GM18508 (cell line): Measurements from ENCODE around the gene WDR72.
"Not testable (repeated sequence)": the region's sequence is repeated elsewhere in the genome, so short reads cannot be mapped to it uniquely, and the experiment has no call there.

Source experiments
- ATAC-seq: cut with Tn5 transposase; IDR thresholded peaks from one replicate; pipeline ENCODE4 v1.9.1; 2021; ENCODE audit warnings: moderate number of reproducible peaks; ENCODE audit not compliant: insufficient read depth, unreplicated experiment

WDR72 gene

DNA sequence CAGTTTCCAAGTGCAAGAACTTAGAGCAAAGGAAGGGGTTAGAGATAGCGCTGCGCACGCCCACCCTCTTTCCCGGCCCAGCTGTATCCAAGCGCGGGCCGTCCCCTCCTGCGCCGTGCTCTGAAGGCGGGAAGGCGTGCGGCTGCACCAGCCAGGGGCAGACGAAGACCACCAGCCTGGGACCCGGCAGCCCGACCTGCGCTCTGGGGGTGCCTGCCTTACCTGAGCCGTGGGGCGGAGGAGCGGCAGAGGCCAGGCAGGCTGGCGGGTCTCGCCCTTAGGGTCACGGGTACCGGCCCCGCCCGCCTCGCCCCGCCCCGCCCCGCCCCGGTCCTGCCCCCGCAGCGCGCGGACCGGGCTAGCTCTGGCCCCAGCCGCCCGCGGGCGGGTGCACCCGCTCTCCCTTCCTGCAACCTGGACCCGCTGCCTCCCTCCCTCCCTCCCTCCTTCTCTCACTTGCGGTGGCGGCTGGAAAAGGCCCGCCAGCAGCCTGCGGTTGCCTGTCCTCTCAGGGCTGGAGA, at the start of gene WDR72:
WDR72 (minus strand) TSS at position 253 of the 521 bp plus-strand sequence. CDS start 26,514 bp downstream, outside the sequence.
- no peak for ATAC-seq

DNA sequence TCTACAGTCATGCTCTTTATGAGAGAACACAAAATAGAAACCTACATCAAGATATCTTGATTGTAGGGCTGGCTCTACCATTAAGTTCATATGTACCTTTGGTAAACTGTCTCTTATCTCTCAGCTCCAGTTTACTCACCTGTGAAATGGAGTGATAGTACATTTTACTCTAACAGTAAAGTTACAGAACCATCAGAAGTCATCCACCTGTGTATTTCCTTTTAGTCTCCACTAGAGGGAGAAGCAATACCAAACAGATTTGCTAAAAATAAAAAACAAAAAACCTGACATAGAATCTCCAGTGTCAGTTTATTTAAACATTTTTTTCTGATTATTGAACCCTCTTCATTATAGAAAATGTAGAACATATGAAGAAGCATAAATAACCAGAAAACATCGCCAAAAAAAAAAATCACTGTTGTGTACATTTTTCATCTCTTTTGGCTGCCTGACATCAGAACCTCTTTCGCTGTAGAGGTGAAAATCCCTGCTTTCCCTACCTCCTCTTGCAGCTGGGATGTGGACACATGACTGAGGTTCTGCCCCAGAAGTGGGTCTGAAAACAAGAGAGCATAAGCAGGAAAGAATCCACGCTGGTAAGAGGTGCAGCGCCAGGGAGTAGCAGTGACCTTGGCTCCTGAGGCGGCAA, 48.7 kb upstream of the WDR72 start:
- no peak for ATAC-seq

DNA sequence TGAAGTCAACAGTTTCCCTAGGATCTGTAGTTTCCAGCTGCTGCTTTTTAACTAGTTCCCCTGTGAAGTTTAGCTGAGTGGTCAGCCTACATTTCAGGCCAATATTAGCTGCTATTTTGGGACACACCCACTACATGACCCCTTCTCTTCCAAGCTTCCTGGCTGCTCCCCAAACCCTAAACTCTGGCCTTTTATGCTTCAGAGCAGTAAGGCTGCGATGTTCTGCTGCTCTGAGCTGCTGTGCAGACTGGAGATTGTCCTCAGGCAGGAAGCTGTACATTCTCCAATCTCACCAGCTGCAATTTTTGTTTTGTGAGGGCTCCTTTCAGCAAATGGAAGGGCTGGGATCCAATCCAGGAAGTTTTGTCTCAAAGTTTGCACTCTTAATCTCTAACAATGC, 48.0 kb upstream of the WDR72 start:
- no peak for ATAC-seq

DNA sequence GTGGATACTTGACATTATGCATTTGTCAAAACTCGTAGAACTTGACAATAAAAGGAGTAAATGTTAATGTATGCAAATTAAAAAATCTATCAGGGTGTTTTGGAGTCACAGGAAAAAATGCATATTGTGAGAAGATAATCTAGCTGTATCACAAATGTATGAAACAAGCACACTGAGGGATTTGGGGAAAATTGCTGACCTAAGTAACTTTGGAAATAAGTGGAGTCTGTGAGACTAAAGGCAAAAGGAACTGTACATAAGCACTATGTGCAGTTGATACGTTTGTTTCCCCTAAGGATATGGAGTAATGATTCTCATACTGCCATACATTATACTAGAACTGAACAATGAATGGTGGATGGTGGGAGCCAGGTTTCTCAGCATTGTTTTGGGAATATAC, 43.2 kb upstream of the WDR72 start:
- ATAC-seq: no peak

DNA sequence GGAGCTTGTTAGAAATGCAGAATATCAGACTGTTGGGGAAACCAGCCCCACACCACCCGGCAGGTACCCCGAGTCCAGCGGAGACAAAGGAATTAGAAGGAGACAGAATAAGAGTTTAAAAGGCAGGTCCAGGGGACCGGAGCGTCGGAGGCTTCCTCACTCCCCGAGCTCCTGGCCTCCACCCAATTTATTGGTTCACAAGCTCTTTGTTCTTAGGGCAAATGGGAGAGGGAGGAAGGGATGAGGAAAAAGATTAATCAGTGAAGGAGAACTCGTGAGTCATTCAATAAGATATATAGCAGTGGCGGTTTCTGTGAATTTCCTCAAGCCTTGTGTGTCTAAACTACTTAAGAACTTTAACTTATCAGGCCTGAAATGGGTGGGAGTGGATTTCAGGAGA, 32.1 kb upstream of the WDR72 start:
- ATAC-seq: no peak

DNA sequence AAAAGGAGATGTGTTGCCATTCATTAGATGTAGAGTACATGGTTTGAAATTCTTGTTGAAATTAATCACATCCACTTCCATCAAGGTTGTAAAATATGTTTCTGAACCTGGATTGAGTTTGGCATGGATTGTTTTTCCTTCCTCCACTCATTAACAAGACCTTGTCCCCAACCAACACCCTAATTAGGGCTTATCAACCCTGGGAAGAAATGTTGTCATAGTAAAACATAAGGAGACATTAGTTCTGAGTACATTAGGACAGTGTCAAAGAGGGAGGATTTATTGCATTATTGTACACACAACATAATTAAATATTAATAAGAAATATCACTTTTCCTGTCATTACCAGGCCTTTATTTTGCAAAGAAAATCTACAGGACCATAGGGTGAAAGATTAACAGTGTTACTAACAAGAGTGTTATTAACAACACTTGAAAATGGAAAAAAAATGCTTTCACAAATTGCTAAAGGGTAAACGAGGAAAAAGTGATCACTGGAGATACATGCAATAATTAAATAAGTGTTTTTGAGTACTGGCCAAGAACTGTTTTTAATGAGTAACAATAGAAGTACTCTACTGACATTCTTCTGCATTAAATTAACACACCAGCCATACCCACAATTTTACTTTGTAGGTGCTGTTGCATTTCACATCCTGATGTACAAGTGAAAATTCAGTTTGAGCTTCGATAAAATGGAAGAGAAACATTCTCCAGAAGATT, 30.4 kb upstream of the WDR72 start:
- ATAC-seq: no peak

DNA sequence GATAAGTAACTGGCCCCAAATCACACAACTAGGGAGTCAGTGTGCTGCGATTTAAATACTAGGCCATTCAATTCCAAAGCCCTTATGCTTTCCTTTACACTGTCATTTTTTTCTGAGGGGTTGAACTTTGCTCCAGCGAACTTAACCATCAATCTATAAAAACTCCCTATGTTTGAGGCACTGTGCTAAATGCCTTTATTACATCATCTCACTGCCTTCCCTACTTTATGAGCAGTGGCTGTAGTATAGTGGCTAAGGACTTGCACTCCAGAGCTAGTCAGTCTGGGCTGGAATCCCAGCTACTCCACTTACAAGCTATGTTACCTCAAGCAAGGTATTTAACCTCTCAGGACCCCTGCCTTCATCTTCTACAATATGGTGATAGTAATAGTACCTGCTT, 26.9 kb upstream of the WDR72 start:
- ATAC-seq: no peak

DNA sequence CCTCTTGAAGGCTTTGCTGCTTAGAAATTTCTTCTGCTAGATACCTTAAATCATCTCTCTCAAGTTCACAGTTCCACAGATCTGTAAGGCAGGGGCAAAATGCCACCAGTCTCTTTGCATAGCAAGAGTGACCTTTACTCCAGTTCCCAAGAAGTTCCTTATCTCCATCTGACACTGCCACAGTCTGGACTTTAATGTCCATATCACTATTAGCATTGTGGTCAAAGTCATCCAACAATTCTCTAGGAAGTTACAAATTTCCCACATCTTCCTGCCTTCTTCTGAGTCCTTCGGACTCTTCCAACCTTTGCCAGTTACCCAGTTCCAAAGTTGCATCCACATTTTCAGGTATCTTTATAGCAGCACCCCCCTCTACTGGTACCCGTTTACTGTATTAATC, 25.8 kb upstream of the WDR72 start:
- ATAC-seq: not testable (repeated sequence)

DNA sequence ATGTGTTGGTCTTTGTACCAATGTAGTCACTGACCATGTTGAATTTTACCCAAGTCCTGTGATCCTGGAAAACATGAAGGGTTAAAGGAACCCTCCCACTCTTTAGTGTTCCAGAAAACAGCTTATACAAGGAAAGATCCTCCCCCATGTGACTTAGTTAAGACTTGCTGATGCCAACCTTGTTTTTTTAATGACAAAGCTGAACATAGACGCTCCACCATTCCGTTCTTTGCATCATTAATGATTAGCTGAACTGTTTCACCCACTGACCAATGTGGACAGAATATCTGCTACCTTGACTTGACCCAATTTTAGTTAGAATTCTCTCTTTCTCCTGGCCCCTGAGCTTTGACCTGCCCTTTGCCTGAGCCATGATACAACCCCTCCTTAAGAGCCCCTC, 3.5 kb upstream of the WDR72 start:
- ATAC-seq: no peak

DNA sequence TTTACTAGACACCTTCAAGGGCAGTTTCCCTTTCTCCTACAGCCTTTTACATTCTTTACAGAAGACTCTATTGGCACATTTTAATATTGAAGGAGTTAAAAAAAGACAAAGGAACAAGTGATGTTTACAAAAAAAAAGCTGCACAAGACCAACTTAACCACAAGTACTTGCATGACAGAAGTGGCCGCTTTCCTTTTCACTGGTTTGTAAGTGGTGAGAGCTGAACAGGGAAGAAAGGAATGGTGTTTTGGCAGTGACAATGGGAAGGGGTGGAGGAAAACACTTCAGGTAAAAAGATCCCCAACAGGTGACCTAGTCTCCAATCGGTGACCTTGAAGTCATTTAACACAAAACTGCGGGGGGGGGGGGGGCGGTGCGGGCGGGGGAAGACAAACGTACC, 1.1 kb downstream of the WDR72 start:
- no peak for ATAC-seq

DNA sequence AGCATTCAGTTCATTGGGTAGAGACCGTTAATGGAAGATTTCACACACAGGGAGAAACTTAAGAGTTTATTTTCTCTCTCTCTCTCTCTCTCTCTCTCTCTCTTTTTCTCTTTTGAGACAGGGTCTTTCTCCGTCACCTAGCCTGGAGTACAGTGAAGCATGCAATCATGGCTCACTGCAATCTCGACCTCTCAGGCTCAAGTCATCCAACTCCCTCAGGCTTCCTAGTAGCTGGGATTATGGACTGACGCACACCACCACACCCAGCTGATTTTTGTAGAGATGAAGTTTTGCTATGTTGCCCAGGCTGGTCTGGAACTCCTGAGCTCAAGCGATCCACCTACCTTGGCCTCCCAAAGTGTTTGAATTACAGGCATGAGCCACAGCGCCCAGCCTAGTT, 1.6 kb downstream of the WDR72 start:
- ATAC-seq: no peak

DNA sequence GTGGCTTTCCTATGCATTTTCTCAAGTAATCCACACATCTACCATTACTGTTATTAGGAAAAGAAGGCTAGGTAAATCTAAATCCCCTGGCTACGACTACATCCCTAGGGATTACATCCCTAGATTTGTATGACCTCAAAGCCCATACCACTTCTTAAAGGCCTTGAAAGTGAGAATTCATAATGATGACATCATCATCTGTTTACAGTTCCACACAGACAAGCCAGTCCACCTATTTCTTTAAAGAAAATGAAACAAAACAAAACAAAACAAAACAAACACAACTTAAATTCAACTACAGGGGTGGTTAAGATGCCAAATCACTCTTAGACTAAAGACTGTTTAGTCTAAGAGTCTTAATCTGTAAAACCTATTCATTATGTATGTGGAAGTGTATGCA, 5.7 kb downstream of the WDR72 start:
- ATAC-seq: no peak

DNA sequence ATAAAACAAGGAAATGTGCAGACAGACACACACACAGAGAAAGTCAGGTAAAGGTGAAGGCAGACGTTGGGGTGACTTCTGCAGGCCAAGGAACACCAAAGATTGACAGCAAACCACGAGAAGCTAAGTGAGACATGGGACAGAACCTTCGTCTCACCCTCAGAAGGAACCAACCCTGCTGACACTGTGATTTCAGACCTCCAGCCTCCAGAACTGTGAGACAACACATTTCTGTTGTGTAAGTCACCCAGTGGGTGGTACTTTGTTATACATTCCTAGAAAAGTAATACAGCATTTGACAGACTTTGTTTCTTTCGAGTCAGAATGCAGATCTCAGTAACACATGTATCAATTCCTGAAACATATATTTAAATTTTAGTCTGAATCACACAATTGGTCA, 7.1 kb downstream of the WDR72 start:
- ATAC-seq: no peak

DNA sequence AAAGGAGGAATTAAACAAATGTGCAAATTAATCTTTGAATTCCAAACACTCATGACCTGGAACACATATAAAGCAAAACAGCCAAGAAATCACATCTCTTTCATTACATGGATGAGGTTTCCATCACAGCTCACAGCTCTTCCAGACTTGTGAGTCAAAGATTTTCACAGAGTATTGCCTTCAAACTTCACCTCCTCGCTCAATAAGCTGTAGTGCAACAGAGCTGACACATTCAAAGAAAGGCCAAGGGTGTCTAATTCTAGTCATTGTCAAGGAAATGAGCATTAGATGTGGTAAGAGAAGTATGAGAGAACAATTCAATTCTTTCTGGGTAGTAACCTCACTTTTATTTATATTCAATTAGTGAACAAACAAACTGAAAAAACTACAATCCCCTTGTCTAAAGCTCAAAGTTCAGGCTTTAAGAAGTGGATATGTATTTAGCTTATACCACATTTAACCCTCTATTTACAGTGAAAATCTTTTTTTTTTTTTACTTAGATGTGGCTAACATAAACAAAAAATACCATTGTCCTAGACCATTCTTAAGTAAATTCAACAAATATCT, 11.9 kb downstream of the WDR72 start:
- ATAC-seq: no peak

DNA sequence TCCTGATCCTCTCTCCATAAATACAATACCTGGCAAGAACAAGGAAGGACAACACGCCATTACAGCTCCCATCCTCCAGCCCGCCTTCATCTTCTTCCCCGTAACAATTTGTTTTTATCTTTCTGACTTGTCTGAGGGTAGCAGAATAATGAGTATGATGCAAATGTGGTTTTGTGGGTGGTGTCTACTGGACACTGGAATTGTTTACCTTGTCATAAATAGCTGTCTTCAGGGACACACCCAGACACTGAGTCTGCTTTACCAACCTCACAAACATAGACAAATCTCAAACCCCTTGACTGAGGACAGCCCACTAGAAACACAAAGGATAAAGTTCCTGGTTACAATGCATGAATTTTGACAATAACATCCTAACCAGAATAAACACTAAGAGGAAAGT, 13.4 kb downstream of the WDR72 start:
- no peak for ATAC-seq

DNA sequence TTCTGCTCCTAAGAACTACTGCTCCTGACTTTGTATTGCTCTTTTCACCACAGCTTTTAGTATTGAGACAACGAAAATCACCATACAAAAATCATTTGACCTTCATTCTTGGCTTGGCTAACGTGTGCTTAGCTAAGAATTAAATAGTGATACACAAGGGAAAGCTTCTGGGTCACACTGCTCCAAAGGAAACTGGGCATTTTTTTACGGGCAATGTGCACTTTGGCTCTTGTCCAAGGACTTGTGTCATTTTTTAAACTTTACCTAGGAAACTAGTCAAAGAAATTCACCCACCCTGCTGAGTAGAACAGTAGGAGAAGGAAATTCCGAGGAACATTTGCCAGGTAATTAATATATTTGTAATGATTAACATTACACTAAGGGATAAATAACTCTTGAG, 19.8 kb downstream of the WDR72 start:
- no peak for ATAC-seq

DNA sequence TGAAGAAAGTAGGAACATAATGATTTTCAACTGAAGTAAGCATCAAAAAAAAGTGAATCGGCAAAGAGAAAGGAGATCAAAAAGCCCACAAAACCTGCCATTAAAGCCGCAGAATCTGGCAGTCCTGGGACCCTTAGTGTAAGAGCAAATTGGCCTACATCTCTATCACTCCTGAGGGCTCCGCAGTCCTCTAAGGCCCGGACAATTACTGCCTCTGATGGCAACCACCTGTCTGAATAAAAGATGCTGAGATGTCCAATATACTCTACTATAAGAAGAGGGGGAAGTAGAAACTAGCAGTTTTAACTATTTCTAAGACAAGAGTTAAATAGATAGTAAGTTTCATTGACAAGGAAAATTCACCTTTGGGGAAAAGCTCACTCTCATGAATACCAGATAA, 20.3 kb downstream of the WDR72 start:
- no peak for ATAC-seq

DNA sequence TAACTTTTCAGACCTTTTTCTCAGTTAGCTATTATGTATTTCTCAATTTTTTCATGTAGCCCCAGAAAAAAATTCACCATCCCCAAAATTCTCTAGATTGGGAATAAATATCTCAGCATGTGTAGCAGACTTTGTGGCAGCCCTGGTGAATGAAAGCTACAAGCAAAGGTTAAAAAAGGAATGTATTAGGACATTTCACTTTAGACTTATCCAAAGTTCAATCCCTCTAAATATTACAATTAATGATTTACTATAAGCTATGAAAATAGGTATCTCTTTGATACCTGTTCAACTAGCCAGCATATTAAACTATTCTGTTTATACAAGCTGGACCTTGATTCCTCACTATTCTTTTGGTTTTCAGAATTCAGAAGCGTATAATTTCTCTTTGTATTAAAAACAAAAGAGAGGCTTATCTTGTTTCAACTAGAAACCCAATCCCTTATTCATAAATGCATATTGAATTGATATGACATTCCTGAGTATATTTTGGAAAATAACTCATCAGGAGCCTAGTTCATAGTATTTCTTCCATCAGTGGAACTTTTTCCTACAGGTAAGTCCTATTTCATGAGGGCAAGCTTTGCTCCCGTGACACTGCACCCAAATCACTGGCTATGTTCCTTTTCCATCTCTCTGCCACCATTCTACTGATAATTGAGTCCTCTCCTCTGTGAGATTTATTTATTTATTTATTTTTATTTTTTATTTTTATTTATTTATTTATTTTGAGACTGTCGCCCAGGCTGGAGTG, 38.0 kb downstream of the WDR72 start:
- no peak for ATAC-seq

DNA sequence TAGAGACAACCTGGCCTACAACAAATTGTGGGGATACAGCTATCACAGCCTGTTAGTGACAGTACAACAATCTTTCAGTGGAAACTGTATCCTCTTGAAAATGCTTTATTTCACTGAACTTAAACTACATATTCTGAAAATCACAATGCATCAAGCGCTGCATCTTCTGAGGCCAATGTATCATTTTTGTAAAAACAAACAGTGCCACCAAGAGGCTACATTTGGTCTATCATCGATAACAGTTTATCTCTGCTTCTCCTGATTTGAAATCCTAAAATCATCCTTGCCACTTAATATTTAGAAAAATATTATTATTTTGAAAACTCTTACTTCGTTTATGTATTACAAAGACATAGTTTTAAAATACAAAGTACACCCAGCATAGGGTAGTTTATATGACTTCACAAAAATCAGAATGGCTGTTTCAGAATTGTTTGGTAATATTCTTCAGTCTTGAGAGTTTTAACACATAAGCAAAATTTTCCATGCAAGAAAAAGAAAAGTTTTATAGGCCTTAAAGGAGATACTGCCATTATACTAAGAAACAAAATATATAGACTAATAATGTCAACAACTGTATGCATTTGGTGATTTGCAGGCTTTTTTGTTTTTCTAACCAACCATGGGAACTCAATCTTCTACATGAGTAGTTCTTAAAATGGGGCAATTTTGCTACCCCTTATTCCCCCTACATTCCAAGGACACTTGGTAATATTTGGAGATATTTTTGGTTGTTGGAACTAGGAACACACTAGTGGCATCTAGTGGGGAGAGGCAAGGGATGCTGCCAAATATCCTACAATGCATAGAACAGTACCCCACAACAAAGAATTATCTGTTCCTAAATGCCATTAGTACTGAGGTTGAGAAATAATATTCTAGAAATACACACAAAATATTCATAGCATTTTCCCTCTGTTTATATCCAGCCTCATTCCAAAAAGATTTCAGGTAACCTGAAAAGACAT, 42.3 kb downstream of the WDR72 start:
- no peak for ATAC-seq

DNA sequence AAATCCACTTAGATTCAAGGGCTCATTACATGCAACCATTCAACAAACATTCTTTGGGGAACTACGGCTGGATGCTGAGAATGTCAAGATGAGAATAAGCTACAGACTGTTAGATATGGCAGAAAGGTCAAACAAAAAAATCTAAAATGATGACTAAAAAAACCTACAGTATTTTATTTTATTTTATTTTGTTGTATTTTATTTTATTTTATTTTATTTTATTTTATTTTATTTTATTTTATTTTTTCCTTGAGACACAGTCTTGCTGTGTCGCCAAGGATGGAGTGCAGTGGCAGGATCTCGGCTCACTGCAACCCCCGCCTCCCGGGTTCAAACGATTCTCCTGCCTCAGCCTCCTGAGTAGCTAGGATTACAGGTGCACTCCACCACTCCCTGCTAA, 46.2 kb downstream of the WDR72 start:
- ATAC-seq: no peak
